Esophagus muscularis mucosa (tissue), 3 donors: ENCODE results near the gene ETFRF1.

Source experiments
- CTCF ChIP-seq, 3 experiments: fragments of 200-600 bp in 2 of 3; fragments of 450-650 bp in 1 of 3; sonication (generic) in 2 of 3; IDR thresholded peaks; one replicate each; pipeline ENCODE4 v1.5.1; 2017 to 2019; ENCODE audit warnings: antibody characterized with exemption in 3 of 3, mild to moderate bottlenecking in 2 of 3, moderate library complexity in 1 of 3
- POLR2A ChIP-seq: fragments of 450-650 bp; IDR thresholded peaks from one replicate; pipeline ENCODE4 v1.6.1; 2017; ENCODE audit warnings: antibody characterized with exemption, moderate library complexity, mild to moderate bottlenecking, low read depth
- POLR2AphosphoS5 ChIP-seq, 2 donors: sonication (generic); formaldehyde crosslinking; IDR thresholded peaks; one replicate each; pipeline ENCODE4 v1.6.1; 2017; ENCODE audit warnings: antibody characterized with exemption in 2 of 2

DNA sequence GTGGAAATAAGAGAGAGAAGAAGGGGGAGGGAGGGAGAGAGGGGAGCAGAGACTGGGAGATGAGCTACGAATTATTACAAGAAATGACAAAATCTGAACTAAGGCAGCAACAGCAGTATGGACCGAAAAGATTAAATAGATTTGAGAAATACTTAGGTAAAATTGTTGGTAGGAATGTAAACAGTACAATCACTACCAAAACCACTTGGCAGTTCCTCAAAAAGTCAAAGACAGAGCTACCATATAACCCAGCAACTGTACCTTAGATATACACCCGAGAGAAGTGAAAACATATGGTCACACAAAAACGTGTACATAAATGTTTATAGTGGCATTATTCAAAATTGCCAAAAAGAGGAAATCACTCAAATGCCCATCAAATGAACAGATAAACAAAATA, 41.6 kb downstream of the ETFRF1 start:
- TF ChIP-seq CTCF (IDR thresholded peaks at IDR 0.05) (no peak), POLR2AphosphoS5 (IDR thresholded peaks at IDR 0.05) (no peak), POLR2A (no peak)
